Renal cortex interstitium (tissue), 15 donors: Measurements from ENCODE around the gene OXER1. TPM values are rescaled to one million over a fixed set of nuclear protein-coding genes. Genes with fewer than 3 reads are reported as not detected.

Source experiments
- DNase-seq, 11 donors: peaks; one replicate each; pipeline ENCODE4 v3.0.0-alpha.2; 2013; ENCODE audit warnings: low read depth in 9 of 11, low spot score in 4 of 11; ENCODE audit errors: extremely low read depth in 1 of 11
- long read RNA-seq, 16 experiments: transcript quantifications; one replicate each; lab custom pipeline, GENCODE V29; 2026
- polyA plus RNA-seq, 3 donors: library from polyadenylated mRNA; unstranded; fragments of 120-200 nt; gene quantifications; one replicate each; pipeline ENCODE4 v1.2.1, GENCODE V29; 2013; ENCODE audit not compliant: insufficient read length in 3 of 3

OXER1 gene, protein sequence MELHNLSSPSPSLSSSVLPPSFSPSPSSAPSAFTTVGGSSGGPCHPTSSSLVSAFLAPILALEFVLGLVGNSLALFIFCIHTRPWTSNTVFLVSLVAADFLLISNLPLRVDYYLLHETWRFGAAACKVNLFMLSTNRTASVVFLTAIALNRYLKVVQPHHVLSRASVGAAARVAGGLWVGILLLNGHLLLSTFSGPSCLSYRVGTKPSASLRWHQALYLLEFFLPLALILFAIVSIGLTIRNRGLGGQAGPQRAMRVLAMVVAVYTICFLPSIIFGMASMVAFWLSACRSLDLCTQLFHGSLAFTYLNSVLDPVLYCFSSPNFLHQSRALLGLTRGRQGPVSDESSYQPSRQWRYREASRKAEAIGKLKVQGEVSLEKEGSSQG
- polyA plus RNA-seq: 10 to 100 TPM in 2 of 3 donors, 1 to 10 TPM in 1; 7.9 to 12.7 (median 10.0) TPM
- long read RNA-seq, donor 1, partial matches to known transcripts: 0 of 3 reads
- long read RNA-seq, donor 1, other reads (novel, unspliced or antisense): 0 of 3 reads
- long read RNA-seq, donor 2, partial matches to known transcripts: 0 of 4 reads
- long read RNA-seq, donor 2, other reads (novel, unspliced or antisense): 0 of 4 reads
- long read RNA-seq, donor 3, transcript OXER1-201 (1 exons, 1,781 nt): major isoform, 7 of 7 reads
- long read RNA-seq, donor 3, partial matches to known transcripts: 0 of 7 reads
- long read RNA-seq, donor 3, other reads (novel, unspliced or antisense): 0 of 7 reads
- long read RNA-seq, donor 4, transcript OXER1-201 (1 exons, 1,781 nt): major isoform, 10 of 10 reads
- long read RNA-seq, donor 4, partial matches to known transcripts: 0 of 10 reads
- long read RNA-seq, donor 4, other reads (novel, unspliced or antisense): 0 of 10 reads
- long read RNA-seq, donor 5: 0 reads
- long read RNA-seq, donor 6, transcript OXER1-201 (1 exons, 1,781 nt): major isoform, 14 of 14 reads
- long read RNA-seq, donor 6, partial matches to known transcripts: 0 of 14 reads
- long read RNA-seq, donor 6, other reads (novel, unspliced or antisense): 0 of 14 reads
- long read RNA-seq, donor 7, transcript OXER1-201 (1 exons, 1,781 nt): major isoform, 6 of 6 reads
- long read RNA-seq, donor 7, partial matches to known transcripts: 0 of 6 reads
- long read RNA-seq, donor 7, other reads (novel, unspliced or antisense): 0 of 6 reads
- long read RNA-seq, donor 8, transcript OXER1-201 (1 exons, 1,781 nt): major isoform, 21 of 29 reads
- long read RNA-seq, donor 8, partial matches to known transcripts: 8 of 29 reads
- long read RNA-seq, donor 8, other reads (novel, unspliced or antisense): 0 of 29 reads
- long read RNA-seq, donor 9, transcript OXER1-201 (1 exons, 1,781 nt): major isoform, 5 of 5 reads
- long read RNA-seq, donor 9, partial matches to known transcripts: 0 of 5 reads
- long read RNA-seq, donor 9, other reads (novel, unspliced or antisense): 0 of 5 reads
- long read RNA-seq, donor 10, partial matches to known transcripts: 0 of 2 reads
- long read RNA-seq, donor 10, other reads (novel, unspliced or antisense): 0 of 2 reads
- long read RNA-seq, donor 11, partial matches to known transcripts: 0 of 1 reads
- long read RNA-seq, donor 11, other reads (novel, unspliced or antisense): 0 of 1 reads
- long read RNA-seq, donor 12, partial matches to known transcripts: 0 of 4 reads
- long read RNA-seq, donor 12, other reads (novel, unspliced or antisense): 0 of 4 reads
- long read RNA-seq, donor 13, transcript OXER1-201 (1 exons, 1,781 nt): major isoform, 7 of 7 reads
- long read RNA-seq, donor 13, partial matches to known transcripts: 0 of 7 reads
- long read RNA-seq, donor 13, other reads (novel, unspliced or antisense): 0 of 7 reads
- long read RNA-seq, donor 14, partial matches to known transcripts: 0 of 4 reads
- long read RNA-seq, donor 14, other reads (novel, unspliced or antisense): 0 of 4 reads
- long read RNA-seq, donor 15, partial matches to known transcripts: 0 of 4 reads
- long read RNA-seq, donor 15, other reads (novel, unspliced or antisense): 0 of 4 reads
- long read RNA-seq, donor 16, transcript OXER1-201 (1 exons, 1,781 nt): major isoform, 18 of 18 reads
- long read RNA-seq, donor 16, partial matches to known transcripts: 0 of 18 reads
- long read RNA-seq, donor 16, other reads (novel, unspliced or antisense): 0 of 18 reads

DNA sequence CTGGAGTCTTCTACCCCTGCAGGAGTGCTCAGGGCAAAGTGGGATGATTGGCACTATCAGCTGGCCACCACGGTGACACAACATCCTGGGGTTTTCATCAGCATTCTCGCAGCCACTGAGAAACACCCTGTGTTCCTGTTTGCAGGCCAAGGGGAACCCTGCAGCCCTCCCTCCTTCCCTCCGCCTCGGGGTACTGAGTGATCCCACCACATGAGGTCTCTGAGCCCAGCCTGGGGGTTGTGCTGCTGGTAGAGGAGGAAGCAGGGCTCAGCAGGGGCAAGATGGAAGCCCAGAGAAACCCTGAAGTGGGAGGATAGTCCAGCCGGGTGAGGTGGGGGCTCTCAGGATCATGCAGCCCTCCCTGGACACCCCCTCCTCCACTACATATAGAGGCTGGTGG lies at the start of gene OXER1:
Gene OXER1 (minus strand): TSS at position 40 of the 400 bp plus-strand sequence. CDS start 73 bp downstream, outside the sequence.
- DNase-seq: no peak

DNA sequence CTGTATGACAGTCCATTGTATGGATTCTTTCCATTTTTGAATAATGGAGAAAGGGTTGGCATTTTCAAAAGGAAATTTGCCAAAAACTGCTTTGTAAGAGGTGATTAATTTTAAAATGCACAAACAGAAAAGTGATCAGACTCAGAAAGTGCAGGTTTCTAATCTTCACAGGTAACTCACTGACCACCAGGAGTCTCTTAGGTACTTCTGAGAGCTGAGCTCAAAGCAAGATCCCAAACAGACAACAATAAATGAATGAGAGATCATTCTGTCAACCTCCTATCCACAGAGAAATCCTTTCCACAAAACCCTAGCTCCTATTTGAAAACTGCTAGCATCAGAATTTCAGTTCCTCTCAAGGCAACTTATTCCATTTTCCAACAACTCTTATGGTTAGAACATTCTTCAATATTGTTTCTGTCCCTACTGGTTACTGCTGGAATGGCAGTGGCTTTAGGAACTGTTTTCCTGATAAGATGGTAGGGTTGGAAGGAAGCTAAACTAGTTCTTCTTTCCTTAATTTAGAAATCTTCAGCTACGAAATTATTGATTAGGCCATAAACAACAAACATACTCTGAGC lies 49.1 kb upstream of the OXER1 start:
- no peak for DNase-seq

DNA sequence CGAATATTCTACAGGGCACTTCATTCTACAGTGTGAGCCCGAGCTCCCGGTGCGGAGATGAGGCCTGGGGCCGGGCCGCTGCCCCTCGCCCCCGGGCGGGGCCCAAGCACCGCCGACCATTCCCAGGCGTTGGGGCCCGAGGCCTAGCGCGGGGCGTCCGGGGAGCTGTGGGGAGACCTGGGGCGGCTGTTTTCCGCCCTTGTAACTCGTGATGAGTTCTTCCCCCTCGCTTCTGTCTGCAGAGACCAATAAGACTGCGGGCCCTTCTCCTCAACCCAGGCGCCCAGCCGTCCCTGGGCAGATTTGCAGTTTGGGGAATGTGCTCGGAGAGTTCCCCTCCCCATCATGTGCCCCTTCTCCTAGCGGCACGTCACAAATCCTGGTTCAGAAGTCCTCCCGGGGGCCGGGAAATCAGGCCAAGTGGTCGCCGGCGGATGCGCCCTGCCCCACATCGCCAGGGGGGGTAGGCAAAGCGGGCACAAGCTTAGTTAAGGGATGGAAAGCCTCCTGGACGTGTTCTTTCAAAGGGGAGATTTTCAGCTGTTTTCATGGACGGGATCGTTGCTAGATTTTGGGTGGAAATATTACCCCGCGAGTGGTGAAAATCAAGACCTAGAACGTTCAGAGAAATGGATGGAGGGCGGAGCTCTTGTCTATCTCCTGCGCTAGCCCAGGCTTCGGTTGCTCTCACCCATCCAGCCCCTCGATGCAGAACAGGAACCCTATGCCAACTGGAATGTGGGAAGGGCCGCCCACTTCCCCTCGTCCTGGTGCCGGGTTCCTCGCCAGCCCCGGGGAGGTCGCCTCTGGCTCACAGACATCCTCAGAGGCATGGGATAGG lies 47.3 kb upstream of the OXER1 start:
- peak in 3 of 11 donors; percentile 47 to 69 (median 52) for DNase-seq

DNA sequence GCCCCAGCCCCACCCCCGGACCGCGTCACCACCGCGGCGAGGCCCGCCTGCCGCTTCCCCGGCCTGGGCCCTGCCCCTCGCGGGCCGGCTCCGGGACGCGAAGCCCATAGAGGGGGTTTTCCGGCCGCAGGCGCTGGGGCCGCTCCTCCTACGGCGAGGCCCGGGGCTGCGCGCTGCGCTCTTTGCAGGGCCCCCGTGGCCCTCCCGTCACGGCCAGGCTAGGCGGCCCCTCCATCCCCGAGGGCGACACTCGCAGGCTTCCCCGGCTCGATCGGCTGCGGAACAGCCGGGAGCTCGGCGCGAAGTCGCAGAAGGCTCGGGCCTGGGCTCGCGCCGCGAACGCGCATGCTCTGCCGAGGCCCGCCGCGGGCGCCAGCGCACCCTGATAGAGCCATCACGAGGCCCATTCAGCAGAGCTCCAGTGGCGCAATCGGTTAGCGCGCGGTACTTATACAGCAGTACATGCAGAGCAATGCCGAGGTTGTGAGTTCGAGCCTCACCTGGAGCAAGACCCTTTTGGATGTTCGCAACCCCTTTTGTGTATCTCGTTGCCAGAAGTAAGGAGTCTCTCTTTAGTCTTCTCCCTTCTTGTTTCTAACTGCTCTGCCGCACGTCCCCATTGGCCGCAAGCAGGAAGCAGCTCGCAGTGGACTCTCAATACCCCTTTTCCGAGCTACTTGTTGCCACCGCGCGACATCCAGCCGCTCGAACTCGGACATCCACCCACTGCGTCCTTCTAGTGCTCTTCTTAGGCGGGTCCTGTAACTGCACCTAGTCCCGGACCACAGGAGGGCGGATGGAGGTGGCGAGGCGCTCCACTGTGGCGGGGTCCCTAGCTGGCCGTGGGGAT lies 46.4 kb upstream of the OXER1 start:
- DNase-seq: peak; percentile 87 to 94 (median 91)

DNA sequence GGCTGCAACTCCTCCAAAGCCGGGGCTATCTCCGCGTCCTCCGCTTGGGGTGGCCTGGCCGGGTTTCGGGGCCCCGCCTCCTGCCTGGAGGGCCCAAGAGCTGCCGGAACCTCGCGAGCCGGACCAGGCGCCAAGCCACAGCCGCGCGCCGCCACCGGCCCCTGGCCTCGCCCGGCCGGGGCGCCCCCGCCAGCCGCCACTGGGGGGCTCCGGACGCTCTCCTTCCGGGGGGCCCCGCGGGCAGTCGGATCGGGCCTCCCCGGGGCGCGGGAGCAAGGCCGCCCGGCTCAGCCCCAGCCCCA lies 45.8 kb upstream of the OXER1 start:
- peak in 2 of 11 donors; percentile 69 to 75 for DNase-seq

DNA sequence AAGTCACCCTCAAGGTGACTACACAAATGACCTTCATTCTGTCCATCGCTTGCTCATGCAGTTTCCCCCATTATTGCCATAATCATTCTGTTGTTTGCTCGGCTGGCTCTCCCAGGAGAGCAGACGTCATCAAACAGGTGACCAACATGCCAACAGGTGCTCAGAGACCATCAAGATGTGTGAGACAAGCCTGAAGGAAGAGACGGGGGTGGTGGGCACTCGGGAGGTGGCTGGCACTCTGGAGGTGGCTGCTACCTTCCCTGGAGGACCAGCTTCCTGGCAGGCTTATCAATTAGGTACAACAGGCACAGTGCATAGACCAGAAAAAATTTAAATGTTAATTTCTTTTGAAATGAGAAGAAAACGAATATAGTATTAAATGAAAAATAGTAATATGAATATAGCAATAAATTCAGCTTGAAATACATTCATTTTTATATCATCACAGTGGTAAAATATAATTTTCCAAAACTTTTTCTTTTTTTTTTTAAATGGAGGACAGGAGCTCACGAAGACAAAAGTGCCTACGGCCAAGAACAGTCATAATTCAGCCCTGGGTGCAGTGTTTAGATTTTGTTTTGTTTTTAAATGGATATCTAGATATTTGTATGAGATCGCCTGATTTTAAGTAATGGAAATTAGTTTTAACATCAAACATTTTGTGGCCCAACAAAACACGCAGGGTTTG lies 45.3 kb upstream of the OXER1 start:
- DNase-seq: no peak

DNA sequence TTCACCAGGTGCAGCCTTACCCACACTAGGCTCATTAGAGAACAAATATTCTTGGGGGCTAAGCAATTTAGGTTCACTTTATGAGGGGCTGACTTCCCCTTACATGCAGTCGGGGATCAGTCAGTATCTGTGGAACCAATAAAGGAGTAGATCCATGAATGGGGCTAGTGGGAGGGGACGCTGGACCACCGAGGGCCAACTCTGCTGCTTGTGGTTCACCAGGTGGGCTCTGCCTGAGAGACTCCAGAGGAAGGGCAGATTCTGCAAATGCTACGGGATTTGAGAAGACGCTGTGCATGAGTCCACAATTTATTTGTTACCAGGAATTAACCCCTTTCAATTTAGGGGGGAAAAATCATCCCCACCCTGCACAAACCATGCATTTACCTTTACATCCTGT lies 44.4 kb upstream of the OXER1 start:
- no peak for DNase-seq

DNA sequence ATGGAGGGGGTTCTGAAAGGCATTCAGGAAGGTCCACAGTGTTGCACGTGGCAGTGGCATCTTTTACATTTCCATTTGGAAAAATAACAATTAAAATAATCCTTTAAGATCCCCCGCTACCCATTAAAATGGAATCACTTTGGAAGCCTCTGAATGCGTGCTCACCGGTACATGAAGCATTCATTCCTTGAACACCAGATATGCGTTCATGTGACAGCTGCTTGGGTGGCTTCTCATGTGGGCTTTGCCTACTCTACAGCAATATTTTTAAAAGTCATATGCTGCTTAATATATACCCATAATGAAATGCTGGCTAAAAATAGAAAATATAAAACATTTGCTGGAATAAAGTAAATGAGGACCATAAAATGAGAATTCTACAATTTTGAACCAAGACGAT lies 42.9 kb upstream of the OXER1 start:
- no peak for DNase-seq

DNA sequence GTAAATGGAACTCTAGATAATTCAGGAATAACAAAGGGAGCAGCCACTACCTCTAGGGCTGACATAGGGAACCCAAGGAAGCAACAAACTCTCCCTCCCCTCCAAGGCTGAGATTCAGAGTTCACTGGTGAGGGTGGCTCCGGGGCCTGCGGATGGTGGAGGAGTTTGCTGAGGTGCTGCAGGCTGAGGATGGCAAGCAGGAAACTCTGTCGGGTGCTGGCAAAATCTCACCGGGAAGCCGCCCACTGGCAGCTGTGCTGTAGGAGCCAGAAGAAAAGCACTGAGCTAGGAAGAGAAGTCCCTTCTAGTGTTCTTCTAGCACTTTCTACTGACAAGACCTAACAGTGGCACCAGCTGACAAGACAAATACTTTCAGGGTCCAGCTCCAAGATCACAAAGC lies 41.0 kb upstream of the OXER1 start:
- no peak for DNase-seq

DNA sequence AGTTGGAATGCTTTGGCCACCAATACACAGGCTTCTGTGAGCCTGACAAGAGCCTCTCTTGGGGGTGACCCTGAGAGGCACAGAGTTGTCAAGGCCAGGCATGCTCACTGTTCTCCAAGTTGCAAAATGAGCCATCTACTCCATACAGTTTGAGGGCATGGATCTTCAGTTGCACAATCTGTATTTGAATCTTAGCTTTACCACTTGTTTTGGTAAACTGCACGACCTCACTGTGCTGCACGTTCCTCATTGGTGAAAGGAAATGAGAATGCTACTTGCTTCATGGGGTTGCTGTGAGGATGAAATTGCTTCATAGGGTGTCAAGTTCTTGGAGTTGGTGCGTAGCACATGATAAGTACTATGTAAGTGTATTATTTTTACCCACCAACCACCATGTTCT lies 40.4 kb upstream of the OXER1 start:
- no peak for DNase-seq

DNA sequence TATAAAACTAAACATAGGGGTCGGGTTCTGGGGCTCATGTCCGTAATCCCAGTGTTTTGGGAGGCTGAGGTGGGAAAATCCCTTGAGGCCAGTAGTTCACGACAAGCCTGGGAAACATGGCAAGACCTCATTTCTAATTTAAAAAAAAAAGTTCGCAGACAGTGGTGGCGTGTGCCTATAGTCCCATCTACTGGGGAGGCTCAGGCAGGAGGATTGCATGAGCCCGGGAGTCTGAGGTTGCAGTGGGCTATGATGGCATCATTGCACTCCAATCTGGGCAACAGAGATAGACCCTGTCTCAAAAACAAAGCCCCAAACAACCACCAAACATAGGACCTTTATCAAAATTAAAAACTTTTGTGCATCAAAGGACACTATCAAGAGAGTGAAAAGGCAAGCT lies 38.2 kb upstream of the OXER1 start:
- no peak for DNase-seq

DNA sequence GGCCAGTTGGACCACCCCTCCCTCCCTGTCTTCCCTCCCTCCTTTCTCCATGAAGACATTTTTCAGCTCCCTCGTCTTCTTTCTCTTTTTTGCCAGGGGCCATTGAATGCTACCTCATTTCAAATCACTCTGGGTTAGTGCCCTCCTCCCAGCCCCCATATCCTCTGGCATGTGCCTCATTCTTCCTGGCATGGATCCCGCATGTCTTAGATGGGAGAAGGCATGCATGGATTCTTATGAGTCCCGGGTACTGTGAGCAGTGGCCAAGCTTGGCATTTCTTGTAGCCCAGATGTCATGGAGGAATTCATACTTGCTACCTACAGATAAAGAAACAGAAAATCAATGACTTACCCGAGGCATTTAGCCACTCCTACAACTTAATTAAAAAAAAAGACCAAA lies 37.4 kb upstream of the OXER1 start:
- no peak for DNase-seq

DNA sequence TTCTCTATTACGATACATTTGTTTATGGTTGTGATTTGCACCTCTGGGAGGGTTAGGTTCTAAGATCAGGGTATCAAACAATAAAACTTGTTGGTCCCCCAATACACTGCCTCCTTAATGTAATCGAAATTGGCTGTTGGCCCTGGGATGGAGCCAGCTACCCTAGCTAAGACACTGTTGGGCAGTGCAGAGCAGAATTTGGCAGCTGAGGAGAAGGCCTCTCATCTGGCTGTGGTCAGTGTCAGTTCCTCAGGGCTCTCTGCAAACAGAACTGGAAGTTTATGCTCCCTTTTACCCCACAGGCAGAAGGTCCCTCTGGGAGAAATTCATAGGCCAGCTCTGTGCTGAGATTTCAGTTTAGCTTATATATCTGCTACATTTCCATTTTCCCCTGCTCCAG lies 37.0 kb upstream of the OXER1 start:
- no peak for DNase-seq

DNA sequence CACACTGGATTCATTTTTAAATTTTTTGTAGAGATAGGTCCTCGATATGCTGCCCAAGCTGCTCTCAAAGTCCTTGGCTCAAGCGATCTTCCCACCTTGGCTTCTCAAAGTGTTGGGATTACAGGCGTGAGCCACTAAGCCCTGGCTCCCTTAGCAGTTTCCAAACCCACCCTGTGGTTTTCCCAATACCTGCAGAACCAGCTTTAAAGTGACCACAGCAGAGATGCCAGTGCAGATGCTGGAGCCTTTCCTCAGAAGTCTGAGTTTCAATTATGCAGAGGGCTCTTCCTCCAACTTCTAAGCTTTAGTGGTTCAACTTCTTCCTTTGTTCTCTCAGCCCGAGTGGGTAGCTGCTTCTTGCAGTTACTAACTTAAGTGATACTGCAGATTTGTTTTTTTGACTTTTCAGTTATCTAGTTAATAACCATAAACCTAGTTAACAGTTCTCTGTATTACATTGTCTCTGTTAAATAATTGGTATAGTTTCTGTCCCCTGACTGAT lies 36.6 kb upstream of the OXER1 start:
- DNase-seq: no peak

DNA sequence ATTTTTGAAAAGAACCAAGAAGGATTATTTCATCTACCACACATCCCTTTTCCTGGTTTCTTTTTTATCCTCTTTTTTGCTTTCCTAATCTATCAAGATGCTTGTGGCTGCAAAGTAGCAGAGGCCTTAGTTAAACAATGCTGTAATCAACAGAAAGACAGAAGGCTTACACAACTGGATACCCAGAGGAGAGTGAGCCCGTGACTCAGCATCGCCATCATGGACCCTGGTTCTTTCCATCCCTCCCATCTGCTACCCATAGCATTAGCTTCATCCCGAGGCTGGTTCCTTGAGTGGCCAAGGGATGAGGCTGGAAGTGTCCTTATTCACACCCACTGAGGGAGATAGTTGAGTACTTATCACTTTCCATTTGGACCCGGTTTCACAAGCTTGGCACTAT lies 35.9 kb upstream of the OXER1 start:
- DNase-seq: no peak
